GM19193 (cell line): ENCODE measurements around the gene FAM25G.

Experiments used
- POLR2A ChIP-seq: IDR thresholded peaks from 4 replicates; pipeline ENCODE4 v1.6.1; 2011; ENCODE audit not compliant: insufficient read depth, insufficient read length; ENCODE audit errors: extremely low read depth

FAM25G gene

GRCh38 chr10:47451273-47451997, 40.1 kb downstream of the FAM25G start:
- TF ChIP-seq POLR2A = no peak

GRCh38 chr10:47450442-47450841, 41.1 kb downstream of the FAM25G start:
- TF ChIP-seq POLR2A = no peak

GRCh38 chr10:47449979-47450378, 41.5 kb downstream of the FAM25G start:
- TF ChIP-seq POLR2A = no peak

- no peak for TF ChIP-seq POLR2A
Observed at GRCh38 chr10:47449102-47449978, 42.2 kb downstream of the FAM25G start.

GRCh38 chr10:47447705-47448104, 43.8 kb downstream of the FAM25G start:
- no peak for TF ChIP-seq POLR2A

GRCh38 chr10:47447209-47447608, 44.3 kb downstream of the FAM25G start:
- no peak for TF ChIP-seq POLR2A

GRCh38 chr10:47445720-47446119, 45.8 kb downstream of the FAM25G start:
- no peak for TF ChIP-seq POLR2A

GRCh38 chr10:47444047-47444446, 47.5 kb downstream of the FAM25G start:
- no peak for TF ChIP-seq POLR2A

- TF ChIP-seq POLR2A = no peak
Observed at GRCh38 chr10:47443145-47443544, 48.4 kb downstream of the FAM25G start.

- no peak for TF ChIP-seq POLR2A
Observed at GRCh38 chr10:47442351-47442750, 49.1 kb downstream of the FAM25G start.

- no peak for TF ChIP-seq POLR2A
Observed at GRCh38 chr10:47441938-47442337, 49.6 kb downstream of the FAM25G start.

GRCh38 chr10:47440207-47440606, 51.3 kb downstream of the FAM25G start:
- no peak for TF ChIP-seq POLR2A

GRCh38 chr10:47438857-47439474, 52.5 kb downstream of the FAM25G start:
- no peak for TF ChIP-seq POLR2A
